GM23248 (cell line): ENCODE data around the gene FSD2. TPM values are rescaled to one million over a fixed set of nuclear protein-coding genes. Genes with fewer than 3 reads are reported as not detected.

Experiments
- DNase-seq: peaks from one replicate; pipeline ENCODE4 v3.0.0-alpha.2; 2015
- H2AFZ ChIP-seq: fragments of 200-600 bp; sonication (generic); 2 replicates; pipeline ENCODE4 v1.6.1; 2016; ENCODE audit warnings: antibody characterized with exemption
- H3F3A ChIP-seq: fragments of 200-600 bp; sonication (generic); 2 replicates; pipeline ENCODE4 v1.6.1; 2016; ENCODE audit warnings: mild to moderate bottlenecking, antibody characterized with exemption, mixed run types; ENCODE audit not compliant: insufficient read depth
- H3K27ac ChIP-seq: fragments of 200-600 bp; sonication (generic); 2 replicates; pipeline ENCODE4 v1.5.1; 2016; ENCODE audit warnings: mild to moderate bottlenecking
- H3K27me3 ChIP-seq: fragments of 200-600 bp; sonication (generic); replicated peaks from 2 replicates; pipeline ENCODE4 v1.6.1; 2016; ENCODE audit warnings: mild to moderate bottlenecking; ENCODE audit not compliant: insufficient read depth
- H3K36me3 ChIP-seq: fragments of 200-600 bp; sonication (generic); 2 replicates; pipeline ENCODE4 v1.6.1; 2016; ENCODE audit warnings: low read depth, mild to moderate bottlenecking
- H3K4me1 ChIP-seq: fragments of 200-600 bp; sonication (generic); 2 replicates; pipeline ENCODE4 v1.6.1; 2016; ENCODE audit warnings: mild to moderate bottlenecking; ENCODE audit not compliant: insufficient read depth
- H3K4me2 ChIP-seq: fragments of 200-600 bp; sonication (generic); one replicate; pipeline ENCODE4 v1.6.1; 2016; ENCODE audit warnings: mild to moderate bottlenecking; ENCODE audit not compliant: unreplicated experiment
- H3K4me3 ChIP-seq: fragments of 200-600 bp; sonication (generic); 2 replicates; pipeline ENCODE4 v1.5.1; 2016; ENCODE audit warnings: mild to moderate bottlenecking
- H3K79me2 ChIP-seq: fragments of 200-600 bp; sonication (generic); 2 replicates; pipeline ENCODE4 v1.6.1; 2016; ENCODE audit warnings: mild to moderate bottlenecking; ENCODE audit not compliant: insufficient read depth
- H3K9ac ChIP-seq: fragments of 200-600 bp; sonication (generic); 2 replicates; pipeline ENCODE4 v1.6.1; 2016; ENCODE audit warnings: mild to moderate bottlenecking
- H3K9me2 ChIP-seq: fragments of 200-600 bp; sonication (generic); 2 replicates; pipeline ENCODE4 v1.6.1; 2016; ENCODE audit warnings: mixed run types, mild to moderate bottlenecking, moderate library complexity; ENCODE audit not compliant: insufficient read depth
- H3K9me3 ChIP-seq: fragments of 200-600 bp; sonication (generic); one replicate; pipeline ENCODE4 v1.6.1; 2017; ENCODE audit warnings: low read depth
- H4K20me1 ChIP-seq: fragments of 200-600 bp; sonication (generic); 2 replicates; pipeline ENCODE4 v1.6.0; 2016; ENCODE audit not compliant: insufficient read depth
- EZH2 ChIP-seq: fragments of 200-600 bp; sonication (generic); IDR thresholded peaks from 2 replicates; pipeline ENCODE4 v1.6.1; 2018; ENCODE audit warnings: antibody characterized with exemption, mild to moderate bottlenecking; ENCODE audit not compliant: insufficient read depth, poor library complexity, severe bottlenecking
- EZH2phosphoT487 ChIP-seq: fragments of 200-600 bp; sonication (generic); IDR thresholded peaks from 2 replicates; pipeline ENCODE4 v1.6.1; 2018; ENCODE audit warnings: antibody characterized with exemption, moderate library complexity, mild to moderate bottlenecking, low read depth; ENCODE audit not compliant: insufficient read depth
- WGBS, 2 experiments: methylation state at CpG; one replicate each; pipeline ENCODE4 v1.1.6; 2015 to 2017; ENCODE audit warnings: low lambda C conversion rate in 2 of 2, low coverage in 1 of 2; ENCODE audit errors: missing lambda C conversion rate in 2 of 2; 5-methylcytosine and 5-hydroxymethylcytosine counted together
- in situ Hi-C: fragments of 300-500 bp; cut with MboI; formaldehyde crosslinking; loops from 2 replicates; pipeline ENCODE4 v1.15.0; 2020
- polyA plus RNA-seq: library from polyadenylated mRNA; unstranded; fragments of >200 nt; fragmentation: Nextera tagmentation; extraction: Ambion mirVana; gene quantifications from 2 replicates; pipeline ENCODE4 v1.2.1, GENCODE V29; 2016
- total RNA-seq: library from RNA; depleted of rRNA; stranded (reverse); fragments of >200 nt; shearing (Covaris generic); gene quantifications from 2 replicates; pipeline ENCODE4 v1.2.3, GENCODE V29; 2014

FSD2 gene
- total and polyA plus RNA-seq, 2 experiments from 2014 or later: 0.08 TPM; not detected in 1

- Histone ChIP-seq H3K4me3 (no peak overlapping the region), H3K9me3 (no peaks in the 10 kb centered on the region), H3F3A (peaks cover 4% of the 10 kb centered on the region; the same call in 1 of the 2 replicates), H4K20me1 (no peaks in the 10 kb centered on the region), H3K79me2 (no peaks in the 10 kb centered on the region), H3K9ac (no peak overlapping the region), H3K36me3 (no peaks in the 10 kb centered on the region), H3K27ac (no peak overlapping the region), H3K4me1 (peaks cover 4% of the 10 kb centered on the region), H2AFZ (no peak overlapping the region), H3K4me2 (no peak overlapping the region), H3K27me3 (no peaks in the 10 kb centered on the region), H3K9me2 (no peaks in the 10 kb centered on the region)
- WGBS, 2 experiments: 81% methylated on average over 14 of the region's 14 CpGs
- TF ChIP-seq EZH2phosphoT487 (no peak), EZH2 (no peak)
- in situ Hi-C loops: no loop called here
- DNase-seq: no peak
Observed at GRCh38 chr15:82851306-82851850, 45.5 kb upstream of the FSD2 start.

- Histone ChIP-seq H3F3A (peaks cover 4% of the 10 kb centered on the region; the same call in 1 of the 2 replicates), H3K79me2 (no peaks in the 10 kb centered on the region), H3K4me1 (peaks cover 4% of the 10 kb centered on the region), H3K4me2 (no peak overlapping the region), H3K27ac (no peak overlapping the region), H3K27me3 (no peaks in the 10 kb centered on the region), H4K20me1 (no peaks in the 10 kb centered on the region), H3K36me3 (no peaks in the 10 kb centered on the region), H2AFZ (no peak overlapping the region), H3K9me2 (no peaks in the 10 kb centered on the region), H3K9me3 (no peaks in the 10 kb centered on the region), H3K9ac (no peak overlapping the region), H3K4me3 (no peak overlapping the region)
- no peak for TF ChIP-seq EZH2
- no peak for TF ChIP-seq EZH2phosphoT487
- DNase-seq: no peak
- in situ Hi-C loops: no loop called here
- 59 to 65% methylated on average over 7 of the region's 7 CpGs for WGBS, 2 experiments
Observed at GRCh38 chr15:82850731-82851130, 44.9 kb upstream of the FSD2 start.

- no peaks in the 10 kb centered on the region for H3K79me2 ChIP-seq
- 20% methylated on average over 23 of the region's 23 CpGs for WGBS, 2 experiments
- H3K4me3 ChIP-seq: peak overlapping the region; percentile 45; the same call in 1 of the 2 replicates
- TF ChIP-seq EZH2phosphoT487: no peak
- TF ChIP-seq EZH2: no peak
- H3F3A ChIP-seq: peaks cover 4% of the 10 kb centered on the region; the same call in 1 of the 2 replicates
- H3K9me3 ChIP-seq: no peaks in the 10 kb centered on the region
- H3K4me2 ChIP-seq: peak overlapping the region; percentile 51
- no peaks in the 10 kb centered on the region for H3K27me3 ChIP-seq
- no peaks in the 10 kb centered on the region for H3K9me2 ChIP-seq
- no peaks in the 10 kb centered on the region for H4K20me1 ChIP-seq
- H3K9ac ChIP-seq: peak overlapping the region; percentile 53
- H3K36me3 ChIP-seq: no peaks in the 10 kb centered on the region
- H3K27ac ChIP-seq: 0 out of 2 replicates have a peak overlapping the region, but pooled peaks have one; percentile 23
- H2AFZ ChIP-seq: peak overlapping the region; percentile 86
- in situ Hi-C loops: no loop called here
- peak; percentile 85 for DNase-seq
- peaks cover 4% of the 10 kb centered on the region for H3K4me1 ChIP-seq
Observed at GRCh38 chr15:82849556-82850512, 44.0 kb upstream of the FSD2 start.

GRCh38 chr15:82848241-82848993 is 42.5 kb upstream of the FSD2 start:
- H3K9me3 ChIP-seq: no peaks in the 10 kb centered on the region
- in situ Hi-C loops: no loop called here
- no peak overlapping the region for H3K27ac ChIP-seq
- 81 to 82% methylated on average over 9 of the region's 9 CpGs for WGBS, 2 experiments
- TF ChIP-seq EZH2phosphoT487: no peak
- no peak for TF ChIP-seq EZH2
- peaks cover 4% of the 10 kb centered on the region; the same call in 1 of the 2 replicates for H3F3A ChIP-seq
- H3K27me3 ChIP-seq: no peaks in the 10 kb centered on the region
- no peak overlapping the region for H3K9ac ChIP-seq
- no peak overlapping the region for H2AFZ ChIP-seq
- no peaks in the 10 kb centered on the region for H3K79me2 ChIP-seq
- H3K9me2 ChIP-seq: no peaks in the 10 kb centered on the region
- no peaks in the 10 kb centered on the region for H4K20me1 ChIP-seq
- H3K4me2 ChIP-seq: no peak overlapping the region
- no peaks in the 10 kb centered on the region for H3K36me3 ChIP-seq
- no peak overlapping the region for H3K4me3 ChIP-seq
- no peak for DNase-seq
- peaks cover 4% of the 10 kb centered on the region for H3K4me1 ChIP-seq
